Esophagus (tissue), 2 donors: ENCODE data around the gene ZNF284. TPM values are rescaled to one million over a fixed set of nuclear protein-coding genes. Genes with fewer than 3 reads are reported as not detected.
A peak's percentile ranks its signal among the peaks of the same experiment; 100 is the strongest.
"Not testable (repeated sequence)": the region's sequence is repeated elsewhere in the genome, so short reads cannot be mapped to it uniquely, and the experiment has no call there.

Experiments used
- H3K27ac ChIP-seq, 2 donors: one replicate each; pipeline ENCODE4 v1.5.1; 2013; ENCODE audit warnings: low read depth in 2 of 2, mild to moderate bottlenecking in 2 of 2, inconsistent platforms in 1 of 2, low read length in 1 of 2, moderate library complexity in 1 of 2
- H3K27me3 ChIP-seq, 2 donors: one replicate each; pipeline ENCODE4 v1.6.1; 2013; ENCODE audit warnings: low read length in 2 of 2, control low read depth in 1 of 2, mild to moderate bottlenecking in 1 of 2; ENCODE audit not compliant: insufficient read depth in 2 of 2, control insufficient read depth in 1 of 2
- H3K36me3 ChIP-seq, 2 donors: one replicate each; pipeline ENCODE4 v1.6.1; 2013; ENCODE audit warnings: low read length in 1 of 2; ENCODE audit not compliant: control insufficient read depth in 2 of 2, insufficient read depth in 2 of 2
- H3K4me1 ChIP-seq, 2 donors: one replicate each; pipeline ENCODE4 v1.6.1; 2013; ENCODE audit warnings: low read length in 1 of 2; ENCODE audit not compliant: control insufficient read depth in 2 of 2, insufficient read depth in 2 of 2
- H3K4me3 ChIP-seq, 2 donors: one replicate each; pipeline ENCODE4 v1.5.1; 2013; ENCODE audit warnings: low read length in 2 of 2, mild to moderate bottlenecking in 2 of 2, low read depth in 1 of 2, moderate library complexity in 1 of 2
- H3K9me3 ChIP-seq, 2 donors: one replicate each; pipeline ENCODE4 v1.6.1; 2013; ENCODE audit warnings: mild to moderate bottlenecking in 2 of 2, low read depth in 1 of 2, low read length in 1 of 2, moderate library complexity in 1 of 2; ENCODE audit not compliant: control insufficient read depth in 2 of 2, insufficient read depth in 1 of 2
- WGBS, 2 donors: extraction: QIAGEN DNeasy Blood & Tissue Kit; methylation state at CpG; one replicate each; pipeline ENCODE4 v1.1.7; 2013; 5-methylcytosine and 5-hydroxymethylcytosine counted together
- polyA plus RNA-seq, 2 donors: library from polyadenylated mRNA; stranded (reverse); fragments of 200-250 nt; gene quantifications; one replicate each; pipeline ENCODE4 v1.2.3, GENCODE V29; 2013
- donor health status: healthy with polysubstance abuse.
- donor health status: Bipolar disorder and iron deficiency.

ZNF284 gene
- polyA plus RNA-seq, 2 donors: 0.32 to 0.67 TPM

- H3K9me3 ChIP-seq: peaks cover 5 to 24% of the 10 kb centered on the region in 2 donors
- WGBS, 2 donors: 96 to 98% methylated on average over 3 of the region's 3 CpGs
- no peak overlapping the region for H3K27ac ChIP-seq
- H3K4me3 ChIP-seq: peak overlapping the region in 1 of 2 donors; percentile 3
- no peaks in the 10 kb centered on the region for H3K27me3 ChIP-seq
- peaks cover 0 to 3% of the 10 kb centered on the region in 2 donors for H3K4me1 ChIP-seq
- peaks cover 6 to 10% of the 10 kb centered on the region in 2 donors for H3K36me3 ChIP-seq
Observed at GRCh38 chr19:44107751-44108150, 35.8 kb downstream of the ZNF284 start.

DNA sequence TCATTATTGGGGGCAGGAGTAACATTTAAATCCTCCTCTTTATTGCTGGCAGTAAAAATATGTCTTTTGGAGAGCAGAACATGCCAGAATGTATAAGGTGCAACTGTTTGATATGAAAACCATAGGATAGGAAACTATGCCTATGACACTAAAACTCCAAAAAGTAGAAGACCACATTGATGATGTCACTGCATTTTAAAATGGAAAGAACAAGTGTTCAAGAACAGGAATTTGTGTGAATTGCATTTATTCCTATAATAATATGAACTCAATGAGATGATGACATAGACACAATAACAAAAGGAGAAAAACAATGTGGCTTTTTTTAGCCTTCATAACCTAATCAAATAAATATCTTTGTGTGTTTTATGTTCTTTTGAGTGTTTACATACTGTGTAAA, 37.5 kb downstream of the ZNF284 start:
- H3K4me3 ChIP-seq: no peak overlapping the region
- H3K27ac ChIP-seq: no peak overlapping the region
- peaks cover 5 to 24% of the 10 kb centered on the region in 2 donors for H3K9me3 ChIP-seq

DNA sequence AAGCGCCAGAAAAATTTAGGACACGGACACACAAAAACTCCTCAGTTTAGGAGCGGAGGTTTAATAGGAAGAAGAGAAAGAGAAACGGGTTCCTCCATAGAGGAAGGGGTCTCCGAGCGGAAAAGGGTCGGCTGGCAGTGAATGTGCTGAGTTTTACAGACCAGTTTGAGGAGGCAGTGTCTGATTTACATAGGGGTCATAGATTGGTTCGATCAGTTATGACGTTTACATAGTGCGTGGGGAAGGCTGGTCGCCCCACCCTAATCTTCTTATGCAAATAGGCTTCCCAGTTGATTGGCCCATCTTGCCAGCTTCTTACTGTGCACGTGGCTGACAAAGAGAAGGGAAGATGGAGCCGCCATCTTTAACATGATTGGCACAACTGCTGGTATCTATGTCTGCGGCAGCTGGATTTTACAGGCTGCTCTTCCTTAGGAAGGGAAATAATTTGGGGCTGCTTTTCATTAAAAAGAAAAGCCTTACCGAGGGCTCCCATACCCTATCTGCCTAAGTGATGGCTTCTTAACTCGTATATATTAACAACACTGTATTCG, 40.0 kb downstream of the ZNF284 start:
- H3K36me3 ChIP-seq: peaks cover 0 to 4% of the 10 kb centered on the region in 2 donors
- peak overlapping the region in 1 of 2 donors; percentile 96 for H3K4me3 ChIP-seq
- no peak overlapping the region for H3K27ac ChIP-seq
- 19 to 29% methylated on average over 17 of the region's 17 CpGs for WGBS, 2 donors
- H3K4me1 ChIP-seq: peaks cover 3% of the 10 kb centered on the region in 2 donors
- H3K9me3 ChIP-seq: peaks cover 5 to 13% of the 10 kb centered on the region in 2 donors
- no peaks in the 10 kb centered on the region for H3K27me3 ChIP-seq

More for the DNA sequence above, 37.5 kb downstream of the ZNF284 start:
- H3K4me1 ChIP-seq: peaks cover 3% of the 10 kb centered on the region in 2 donors
- peaks cover 6 to 7% of the 10 kb centered on the region in 2 donors for H3K36me3 ChIP-seq
- no peaks in the 10 kb centered on the region for H3K27me3 ChIP-seq

- H3K4me3 ChIP-seq: peak overlapping the region; percentile 95 to 96
- H3K36me3 ChIP-seq: peaks cover 0 to 2% of the 10 kb centered on the region in 2 donors
- peaks cover 3% of the 10 kb centered on the region in 2 donors for H3K4me1 ChIP-seq
- H3K27ac ChIP-seq: peak overlapping the region; percentile 6 to 68
- H3K27me3 ChIP-seq: no peaks in the 10 kb centered on the region
- 0 to 1% methylated on average over 11 of the region's 11 CpGs for WGBS, 2 donors
- peaks cover 3 to 6% of the 10 kb centered on the region in 2 donors for H3K9me3 ChIP-seq
Observed at GRCh38 chr19:44112802-44113137, 40.8 kb downstream of the ZNF284 start.

GRCh38 chr19:44113138-44113783, 41.3 kb downstream of the ZNF284 start, which contains the start of gene ZNF225:
TSS of gene ZNF225 (plus strand) at chr19:44113399. CDS start at chr19:44115828, 2,429 bp downstream.
- H3K4me1 ChIP-seq: peaks cover 3% of the 10 kb centered on the region in 2 donors
- peak within 1 kb of the TSS; percentile 95 to 96 for H3K4me3 ChIP-seq
- peaks cover 0 to 3% of the 10 kb centered on the region in 2 donors for H3K9me3 ChIP-seq
- WGBS, 2 donors: 0% methylated on average over 44 of the region's 44 CpGs
- peaks cover 0 to 5% of the 10 kb centered on the region in 2 donors for H3K36me3 ChIP-seq
- H3K27me3 ChIP-seq: no peaks in the 10 kb centered on the region
- peak within 1 kb of the TSS; percentile 11 to 87 for H3K27ac ChIP-seq

- 3 to 4% methylated on average over 18 of the region's 18 CpGs for WGBS, 2 donors
- Histone ChIP-seq H3K27me3 (no peaks in the 10 kb centered on the region), H3K27ac (peak overlapping the region; percentile 11 to 87), H3K9me3 (peaks cover 0 to 3% of the 10 kb centered on the region in 2 donors), H3K4me1 (peaks cover 3% of the 10 kb centered on the region in 2 donors), H3K4me3 (peak overlapping the region; percentile 95 to 96), H3K36me3 (peaks cover 0 to 7% of the 10 kb centered on the region in 2 donors)
Observed at GRCh38 chr19:44113784-44114390, 41.9 kb downstream of the ZNF284 start.

- peaks cover 7 to 13% of the 10 kb centered on the region in 2 donors for H3K36me3 ChIP-seq
- WGBS, 2 donors: 95 to 98% methylated on average over 4 of the region's 4 CpGs
Observed at GRCh38 chr19:44121162-44121561, 49.2 kb downstream of the ZNF284 start.

GRCh38 chr19:44131955-44132354, 60.0 kb downstream of the ZNF284 start:
- Histone ChIP-seq H3K4me3 (no peak overlapping the region), H3K4me1 (no peaks in the 10 kb centered on the region), H3K36me3 (peaks cover 6 to 10% of the 10 kb centered on the region in 2 donors), H3K9me3 (peaks cover 0 to 14% of the 10 kb centered on the region in 2 donors), H3K27ac (no peak overlapping the region), H3K27me3 (no peaks in the 10 kb centered on the region)
- 96 to 97% methylated on average over 5 of the region's 5 CpGs for WGBS, 2 donors

More at GRCh38 chr19:44121162-44121561, 49.2 kb downstream of the ZNF284 start:
- H3K27me3 ChIP-seq, H3K9me3 ChIP-seq, H3K27ac ChIP-seq, H3K4me1 ChIP-seq, H3K4me3 ChIP-seq: not testable (repeated sequence)
